GM12878 (cell line): Measurements from ENCODE around the gene CCR5AS.

Experiments
- ATAC-seq: fragments of 200-7000 bp; cut with Tn5 transposase; 3 replicates; pipeline ENCODE4 v1.9.1; 2020; ENCODE audit warnings: mild to moderate bottlenecking, moderate library complexity
- BruUV-seq: library from RNA; stranded (reverse); fragments of 400-500 nt; replicated peaks from 2 replicates; lab custom pipeline; 2021; lab: Mats Ljungman, UMichigan
- CTCF ChIA-PET: fragments of 300-600 bp; sonication (Branson Sonifier 250); formaldehyde crosslinking; extraction: SDS; loops from one replicate; lab custom pipeline; 2021; ENCODE audit warnings: inconsistent platforms; lab: Yijun Ruan, JAX
- POLR2A ChIA-PET: fragments of 350-600 bp; formaldehyde crosslinking; extraction: SDS; loops from one replicate; lab custom pipeline; 2021; ENCODE audit warnings: inconsistent platforms; lab: Charles Lee
- RAD21 ChIA-PET: fragments of 300-600 bp; sonication (Branson Sonifier 250); formaldehyde crosslinking; loops from one replicate; lab custom pipeline; 2023; ENCODE audit warnings: antibody characterized with exemption; ENCODE audit not compliant: unreplicated experiment; lab: Charles Lee
- SMC1A ChIA-PET: fragments of 300-600 bp; sonication (Branson Sonifier 250); formaldehyde crosslinking; loops from one replicate; lab custom pipeline; 2023; ENCODE audit not compliant: unreplicated experiment, uncharacterized antibody; lab: Charles Lee
- DNase-seq: peaks from one replicate; pipeline ENCODE4 v3.0.0-alpha.2; 2011; ENCODE audit warnings: low read depth, low spot score
- FAIRE-seq: peaks from 3 replicates; lab custom pipeline; 2011; peaks lifted over from hg19 to GRCh38; lab: Jason Lieb, UNC
- H2AFZ ChIP-seq: 2 replicates; pipeline ENCODE4 v1.6.0; 2011; ENCODE audit warnings: low read depth, low read length, control low read depth; ENCODE audit not compliant: control insufficient read depth
- H3K27ac ChIP-seq: 2 replicates; pipeline ENCODE4 v1.5.1; 2011; ENCODE audit warnings: control low read depth; ENCODE audit not compliant: control insufficient read depth, insufficient read depth
- H3K27me3 ChIP-seq, 2 experiments: replicated peaks in 1 of 2; 2 replicates each; pipeline versions ENCODE4 v1.6.0 to v1.6.1; 2011; ENCODE audit warnings: low read length in 1 of 2; ENCODE audit not compliant: control insufficient read depth in 2 of 2, insufficient read depth in 2 of 2
- H3K36me3 ChIP-seq, 2 experiments: 2 replicates each; pipeline ENCODE4 v1.5.1; 2011; ENCODE audit warnings: low read length in 1 of 2; ENCODE audit not compliant: control insufficient read depth in 2 of 2, insufficient read depth in 2 of 2
- H3K4me1 ChIP-seq: 2 replicates; pipeline ENCODE4 v1.6.1; 2011; ENCODE audit warnings: mild to moderate bottlenecking, low read length, moderate library complexity, mixed read lengths; ENCODE audit not compliant: control insufficient read depth, insufficient read depth
- H3K4me2 ChIP-seq: 2 replicates; pipeline ENCODE4 v1.6.0; 2011; ENCODE audit warnings: control low read depth; ENCODE audit not compliant: control insufficient read depth, insufficient read depth
- H3K4me3 ChIP-seq: fragments of 200-600 bp; sonication (generic); 2 replicates; pipeline ENCODE4 v1.5.1; 2016
- H3K79me2 ChIP-seq: 2 replicates; pipeline ENCODE4 v1.6.0; 2011; ENCODE audit warnings: low read length; ENCODE audit not compliant: control insufficient read depth, insufficient read depth
- H3K9ac ChIP-seq: 2 replicates; pipeline ENCODE4 v1.8.0; 2011; ENCODE audit warnings: low read length, control low read depth, mixed read lengths; ENCODE audit not compliant: control insufficient read depth, insufficient read depth
- H3K9me3 ChIP-seq: replicated peaks from 3 replicates; pipeline ENCODE4 v1.5.1; 2011; ENCODE audit warnings: mild to moderate bottlenecking, low read length; ENCODE audit not compliant: control insufficient read depth, insufficient read depth
- H4K20me1 ChIP-seq: 2 replicates; pipeline ENCODE4 v1.6.0; 2011; ENCODE audit not compliant: control insufficient read depth, insufficient read depth
- IRF4 ChIP-seq: IDR thresholded peaks from 2 replicates; pipeline ENCODE4 v1.6.1; 2011; ENCODE audit warnings: low read depth, low read length
- LARP7 ChIP-seq: fragments of 450-650 bp; IDR thresholded peaks from 2 replicates; pipeline ENCODE4 v1.6.1; 2017; ENCODE audit warnings: mild to moderate bottlenecking
- MEF2B ChIP-seq: fragments of 450-650 bp; IDR thresholded peaks from 2 replicates; pipeline ENCODE4 v1.6.1; 2018; ENCODE audit warnings: mild to moderate bottlenecking, moderate library complexity; ENCODE audit not compliant: partially characterized antibody, poor library complexity, severe bottlenecking
- NR2C1 ChIP-seq: fragments of 450-650 bp; IDR thresholded peaks from 2 replicates; pipeline ENCODE4 v1.6.1; 2017; ENCODE audit warnings: antibody characterized with exemption, mild to moderate bottlenecking, moderate library complexity
- WGBS: methylation state at CpG from one replicate; pipeline ENCODE4 v1.1.6; 2016; ENCODE audit warnings: low lambda C conversion rate; ENCODE audit not compliant: insufficient replicate concordance, insufficient coverage; ENCODE audit errors: missing lambda C conversion rate; 5-methylcytosine and 5-hydroxymethylcytosine counted together
- in situ Hi-C: fragments of 300-500 bp; cut with MboI; formaldehyde crosslinking; loops from 9 replicates; pipeline ENCODE4 v1.14.3; 2018; ENCODE audit warnings: mixed read lengths
- intact Hi-C: fragments of 100-400 bp; cut with micrococcal nuclease; formaldehyde crosslinking; loops from one replicate; pipeline ENCODE4 v1.14.2; 2022; ENCODE audit not compliant: unreplicated experiment
- TF ChIP-seq, protein P1 (sequence below): fragments of 450-650 bp; IDR thresholded peaks from 2 replicates; pipeline ENCODE4 v1.6.1; 2016; ENCODE audit warnings: mild to moderate bottlenecking
- TF ChIP-seq, protein P2 (sequence below): fragments of 450-650 bp; IDR thresholded peaks from 2 replicates; pipeline ENCODE4 v1.6.1; 2017; ENCODE audit warnings: mild to moderate bottlenecking, low read depth, inconsistent platforms; ENCODE audit not compliant: poor library complexity, severe bottlenecking
- TF ChIP-seq, protein P3 (sequence below): IDR thresholded peaks from 2 replicates; pipeline ENCODE4 v1.6.1; 2011; ENCODE audit warnings: borderline replicate concordance, low read depth, mild to moderate bottlenecking, moderate library complexity, low read length; ENCODE audit not compliant: insufficient read depth, poor library complexity, severe bottlenecking
- TF ChIP-seq, protein P4 (sequence below): fragments of 450-650 bp; conservative IDR thresholded peaks from 2 replicates; pipeline ENCODE4 v1.6.1; 2017; ENCODE audit warnings: mild to moderate bottlenecking, moderate library complexity

The CCR5AS gene

DNA sequence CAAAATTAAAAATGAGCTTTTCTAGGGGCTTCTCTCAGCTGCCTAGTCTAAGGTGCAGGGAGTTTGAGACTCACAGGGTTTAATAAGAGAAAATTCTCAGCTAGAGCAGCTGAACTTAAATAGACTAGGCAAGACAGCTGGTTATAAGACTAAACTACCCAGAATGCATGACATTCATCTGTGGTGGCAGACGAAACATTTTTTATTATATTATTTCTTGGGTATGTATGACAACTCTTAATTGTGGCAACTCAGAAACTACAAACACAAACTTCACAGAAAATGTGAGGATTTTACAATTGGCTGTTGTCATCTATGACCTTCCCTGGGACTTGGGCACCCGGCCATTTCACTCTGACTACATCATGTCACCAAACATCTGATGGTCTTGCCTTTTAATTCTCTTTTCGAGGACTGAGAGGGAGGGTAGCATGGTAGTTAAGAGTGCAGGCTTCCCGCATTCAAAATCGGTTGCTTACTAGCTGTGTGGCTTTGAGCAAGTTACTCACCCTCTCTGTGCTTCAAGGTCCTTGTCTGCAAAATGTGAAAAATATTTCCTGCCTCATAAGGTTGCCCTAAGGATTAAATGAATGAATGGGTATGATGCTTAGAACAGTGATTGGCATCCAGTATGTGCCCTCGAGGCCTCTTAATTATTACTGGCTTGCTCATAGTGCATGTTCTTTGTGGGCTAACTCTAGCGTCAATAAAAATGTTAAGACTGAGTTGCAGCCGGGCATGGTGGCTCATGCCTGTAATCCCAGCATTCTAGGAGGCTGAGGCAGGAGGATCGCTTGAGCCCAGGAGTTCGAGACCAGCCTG is 35.1 kb downstream of the CCR5AS start:
- POLR2A ChIA-PET, result interaction anchor here (0.6 to 5.9 kb wide), 7 partner anchors 22 to 510 kb away, joined by 3 to 22 read pairs (median 4); partner anchors contain the start of gene CCR1
- FAIRE-seq (peak; percentile 59), ATAC-seq (no peak), DNase-seq (no peak)
- BruUV-seq, result no TSS peak
- Histone ChIP-seq H3K27ac (no peak overlapping the region), H3K4me3 (no peak overlapping the region), H2AFZ (no peak overlapping the region), H3K79me2 (no peaks in the 10 kb centered on the region), H3K4me1 (peaks cover 14% of the 10 kb centered on the region), H4K20me1 (no peaks in the 10 kb centered on the region), H3K9ac (no peak overlapping the region), H3K36me3 (no peaks in the 10 kb centered on the region), H3K4me2 (no peak overlapping the region), H3K27me3 (peaks cover 0 to 3% of the 10 kb centered on the region in 2 experiments; a peak in 2 of 4 replicates), H3K9me3 (no peaks in the 10 kb centered on the region)
- in situ Hi-C loops (loop anchor here (5.0 to 10.0 kb wide), 4 partner anchors 159 to 607 kb away; no protein-coding TSS in a partner anchor), intact Hi-C loops (loop anchor here (1.0 to 10.0 kb wide), 4 partner anchors 95 to 283 kb away; no protein-coding TSS in a partner anchor)
- TF ChIP-seq MEF2B (no peak), IRF4 (no peak), LARP7 (no peak), NR2C1 (no peak)
- TF ChIP-seq, protein P1, sequence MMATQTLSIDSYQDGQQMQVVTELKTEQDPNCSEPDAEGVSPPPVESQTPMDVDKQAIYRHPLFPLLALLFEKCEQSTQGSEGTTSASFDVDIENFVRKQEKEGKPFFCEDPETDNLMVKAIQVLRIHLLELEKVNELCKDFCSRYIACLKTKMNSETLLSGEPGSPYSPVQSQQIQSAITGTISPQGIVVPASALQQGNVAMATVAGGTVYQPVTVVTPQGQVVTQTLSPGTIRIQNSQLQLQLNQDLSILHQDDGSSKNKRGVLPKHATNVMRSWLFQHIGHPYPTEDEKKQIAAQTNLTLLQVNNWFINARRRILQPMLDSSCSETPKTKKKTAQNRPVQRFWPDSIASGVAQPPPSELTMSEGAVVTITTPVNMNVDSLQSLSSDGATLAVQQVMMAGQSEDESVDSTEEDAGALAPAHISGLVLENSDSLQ, result no peak
- TF ChIP-seq, protein P2, sequence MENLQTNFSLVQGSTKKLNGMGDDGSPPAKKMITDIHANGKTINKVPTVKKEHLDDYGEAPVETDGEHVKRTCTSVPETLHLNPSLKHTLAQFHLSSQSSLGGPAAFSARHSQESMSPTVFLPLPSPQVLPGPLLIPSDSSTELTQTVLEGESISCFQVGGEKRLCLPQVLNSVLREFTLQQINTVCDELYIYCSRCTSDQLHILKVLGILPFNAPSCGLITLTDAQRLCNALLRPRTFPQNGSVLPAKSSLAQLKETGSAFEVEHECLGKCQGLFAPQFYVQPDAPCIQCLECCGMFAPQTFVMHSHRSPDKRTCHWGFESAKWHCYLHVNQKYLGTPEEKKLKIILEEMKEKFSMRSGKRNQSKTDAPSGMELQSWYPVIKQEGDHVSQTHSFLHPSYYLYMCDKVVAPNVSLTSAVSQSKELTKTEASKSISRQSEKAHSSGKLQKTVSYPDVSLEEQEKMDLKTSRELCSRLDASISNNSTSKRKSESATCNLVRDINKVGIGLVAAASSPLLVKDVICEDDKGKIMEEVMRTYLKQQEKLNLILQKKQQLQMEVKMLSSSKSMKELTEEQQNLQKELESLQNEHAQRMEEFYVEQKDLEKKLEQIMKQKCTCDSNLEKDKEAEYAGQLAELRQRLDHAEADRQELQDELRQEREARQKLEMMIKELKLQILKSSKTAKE, result no peak
- TF ChIP-seq, protein P3, sequence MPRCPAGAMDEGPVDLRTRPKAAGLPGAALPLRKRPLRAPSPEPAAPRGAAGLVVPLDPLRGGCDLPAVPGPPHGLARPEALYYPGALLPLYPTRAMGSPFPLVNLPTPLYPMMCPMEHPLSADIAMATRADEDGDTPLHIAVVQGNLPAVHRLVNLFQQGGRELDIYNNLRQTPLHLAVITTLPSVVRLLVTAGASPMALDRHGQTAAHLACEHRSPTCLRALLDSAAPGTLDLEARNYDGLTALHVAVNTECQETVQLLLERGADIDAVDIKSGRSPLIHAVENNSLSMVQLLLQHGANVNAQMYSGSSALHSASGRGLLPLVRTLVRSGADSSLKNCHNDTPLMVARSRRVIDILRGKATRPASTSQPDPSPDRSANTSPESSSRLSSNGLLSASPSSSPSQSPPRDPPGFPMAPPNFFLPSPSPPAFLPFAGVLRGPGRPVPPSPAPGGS, result no peak
- TF ChIP-seq, protein P4, sequence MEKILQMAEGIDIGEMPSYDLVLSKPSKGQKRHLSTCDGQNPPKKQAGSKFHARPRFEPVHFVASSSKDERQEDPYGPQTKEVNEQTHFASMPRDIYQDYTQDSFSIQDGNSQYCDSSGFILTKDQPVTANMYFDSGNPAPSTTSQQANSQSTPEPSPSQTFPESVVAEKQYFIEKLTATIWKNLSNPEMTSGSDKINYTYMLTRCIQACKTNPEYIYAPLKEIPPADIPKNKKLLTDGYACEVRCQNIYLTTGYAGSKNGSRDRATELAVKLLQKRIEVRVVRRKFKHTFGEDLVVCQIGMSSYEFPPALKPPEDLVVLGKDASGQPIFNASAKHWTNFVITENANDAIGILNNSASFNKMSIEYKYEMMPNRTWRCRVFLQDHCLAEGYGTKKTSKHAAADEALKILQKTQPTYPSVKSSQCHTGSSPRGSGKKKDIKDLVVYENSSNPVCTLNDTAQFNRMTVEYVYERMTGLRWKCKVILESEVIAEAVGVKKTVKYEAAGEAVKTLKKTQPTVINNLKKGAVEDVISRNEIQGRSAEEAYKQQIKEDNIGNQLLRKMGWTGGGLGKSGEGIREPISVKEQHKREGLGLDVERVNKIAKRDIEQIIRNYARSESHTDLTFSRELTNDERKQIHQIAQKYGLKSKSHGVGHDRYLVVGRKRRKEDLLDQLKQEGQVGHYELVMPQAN, result no peak
- RAD21 ChIA-PET, result interaction anchor here (0.9 to 13.5 kb wide), 20 partner anchors 8 to 433 kb away, joined by 3 to 421 read pairs (median 9); partner anchors contain the start of genes CCR1 and CCR2
- 59% methylated on average over 10 of the region's 10 CpGs for WGBS
- SMC1A ChIA-PET, result interaction anchor here (0.6 to 15.8 kb wide), 32 partner anchors 10 to 546 kb away, joined by 3 to 581 read pairs (median 8); partner anchors contain the start of genes CCR1 and CCR2
- CTCF ChIA-PET, result interaction anchor here (0.6 to 21.1 kb wide), 29 partner anchors 8 to 435 kb away, joined by 3 to 714 read pairs (median 5); partner anchors contain the start of gene CCR1
